ENCODE data around the gene OR51S1. TPM values are rescaled to one million over a fixed set of nuclear protein-coding genes. Genes with fewer than 3 reads are reported as not detected.
"Not testable (repeated sequence)": the region's sequence is repeated elsewhere in the genome, so short reads cannot be mapped to it uniquely, and the experiment has no call there.

Gene OR51S1
- total RNA-seq, 3 donors from 2014 or later = not detected

DNA sequence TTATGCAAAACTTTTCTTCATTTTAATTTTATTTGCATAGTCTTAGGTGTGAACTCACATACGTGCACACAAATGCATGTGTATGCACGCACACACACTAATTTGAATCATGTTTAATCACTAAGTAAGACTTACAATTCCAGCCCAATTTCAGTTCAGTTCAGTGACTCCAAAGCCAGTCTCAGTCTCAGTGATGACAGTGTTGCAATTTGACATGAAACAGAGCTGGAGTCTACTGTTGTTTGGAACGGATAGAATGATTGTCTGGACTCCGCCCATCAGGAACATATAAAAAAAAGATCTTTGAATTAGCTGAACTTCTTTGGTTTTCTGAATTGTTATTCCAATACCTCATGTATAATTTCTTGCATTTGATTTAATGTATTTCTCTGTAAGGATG, 14.9 kb upstream of the OR51S1 start:
- Histone ChIP-seq H3K36me3 (ENCODE audit: low read depth) (no peaks in the 10 kb centered on the region), H3K4me1 (ENCODE audit: low read depth) (no peaks in the 10 kb centered on the region), H3K9me3 (no peaks in the 10 kb centered on the region), H3K4me3 (no peak overlapping the region)
- ATAC-seq (no peak), DNase-seq (no peak)
- intact Hi-C loops (cut with DNase I, micrococcal nuclease) = no loop called here
- TF ChIP-seq, protein P1, sequence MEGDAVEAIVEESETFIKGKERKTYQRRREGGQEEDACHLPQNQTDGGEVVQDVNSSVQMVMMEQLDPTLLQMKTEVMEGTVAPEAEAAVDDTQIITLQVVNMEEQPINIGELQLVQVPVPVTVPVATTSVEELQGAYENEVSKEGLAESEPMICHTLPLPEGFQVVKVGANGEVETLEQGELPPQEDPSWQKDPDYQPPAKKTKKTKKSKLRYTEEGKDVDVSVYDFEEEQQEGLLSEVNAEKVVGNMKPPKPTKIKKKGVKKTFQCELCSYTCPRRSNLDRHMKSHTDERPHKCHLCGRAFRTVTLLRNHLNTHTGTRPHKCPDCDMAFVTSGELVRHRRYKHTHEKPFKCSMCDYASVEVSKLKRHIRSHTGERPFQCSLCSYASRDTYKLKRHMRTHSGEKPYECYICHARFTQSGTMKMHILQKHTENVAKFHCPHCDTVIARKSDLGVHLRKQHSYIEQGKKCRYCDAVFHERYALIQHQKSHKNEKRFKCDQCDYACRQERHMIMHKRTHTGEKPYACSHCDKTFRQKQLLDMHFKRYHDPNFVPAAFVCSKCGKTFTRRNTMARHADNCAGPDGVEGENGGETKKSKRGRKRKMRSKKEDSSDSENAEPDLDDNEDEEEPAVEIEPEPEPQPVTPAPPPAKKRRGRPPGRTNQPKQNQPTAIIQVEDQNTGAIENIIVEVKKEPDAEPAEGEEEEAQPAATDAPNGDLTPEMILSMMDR (IDR thresholded peaks at IDR 0.05) = no peak

DNA sequence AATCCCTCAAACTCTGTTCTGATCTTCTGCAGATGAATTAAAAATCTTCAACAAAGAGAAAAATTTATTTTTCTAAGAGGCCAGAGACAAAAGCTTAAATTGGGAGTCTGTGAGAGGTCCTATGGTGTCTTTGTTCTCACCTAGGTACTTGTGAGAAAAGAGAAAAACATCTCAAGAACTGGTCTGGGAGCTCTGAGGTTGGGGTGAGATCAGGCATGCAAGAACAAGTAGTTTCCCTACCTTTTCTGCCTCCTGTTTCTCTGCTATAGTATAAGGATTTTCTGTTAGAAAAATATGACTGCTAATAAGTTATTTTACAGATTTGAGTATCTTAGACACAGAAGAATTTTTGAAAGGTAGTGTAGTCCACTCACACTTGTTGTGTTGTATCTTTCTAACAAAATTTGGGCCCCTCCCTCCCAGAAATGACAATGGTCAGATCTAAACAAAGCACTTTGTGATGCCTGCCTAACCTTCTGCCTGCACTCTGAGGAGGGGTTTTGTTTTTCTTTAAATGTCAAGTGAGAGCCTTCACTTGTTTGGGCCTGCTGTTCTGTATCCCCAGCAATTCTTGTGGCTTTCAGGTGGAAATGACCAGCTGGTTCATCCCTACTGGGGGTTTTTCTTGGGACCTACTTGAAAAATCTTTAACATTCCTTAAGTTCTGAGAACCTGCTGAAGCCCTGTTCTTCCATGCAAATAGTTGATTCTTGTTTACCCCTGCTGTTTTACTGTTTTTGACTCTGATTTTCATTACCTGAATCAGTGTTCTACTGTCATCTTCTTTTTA, 13.6 kb upstream of the OR51S1 start:
- intact Hi-C loops (cut with DNase I, micrococcal nuclease) = no loop called here
- Histone ChIP-seq H3K36me3 (ENCODE audit: low read depth) (no peaks in the 10 kb centered on the region), H3K9me3 (no peaks in the 10 kb centered on the region), H3K4me1 (ENCODE audit: low read depth) (no peaks in the 10 kb centered on the region), H3K4me3 (no peak overlapping the region)
- ATAC-seq (no peak), DNase-seq (no peak)
- TF ChIP-seq, protein P1 (IDR thresholded peaks at IDR 0.05) = no peak

DNA sequence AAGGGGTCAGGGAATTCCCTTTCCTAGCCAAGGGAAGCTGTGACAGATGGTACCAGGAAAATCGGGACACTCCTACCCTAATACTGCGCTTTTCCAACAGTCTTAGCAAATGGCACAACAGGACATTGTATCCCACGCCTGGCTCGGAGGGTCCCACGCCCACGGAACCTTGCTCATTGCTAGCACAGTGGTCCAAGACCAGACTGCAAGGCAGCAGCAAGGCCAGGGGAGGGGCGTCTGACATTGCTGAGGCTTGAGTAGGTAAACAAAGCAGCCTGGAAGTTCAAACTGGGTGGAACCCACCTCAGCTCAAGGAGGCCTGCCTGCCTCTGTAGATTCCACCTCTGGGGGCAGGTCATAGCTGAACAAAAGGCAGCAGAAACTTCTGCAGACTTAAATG, 5.3 kb upstream of the OR51S1 start:
- H3K4me3 ChIP-seq; ATAC-seq; H3K9me3 ChIP-seq; H3K4me1 ChIP-seq (ENCODE audit: low read depth); H3K36me3 ChIP-seq (ENCODE audit: low read depth); DNase-seq; intact Hi-C loops (cut with DNase I, micrococcal nuclease): not testable (repeated sequence)

DNA sequence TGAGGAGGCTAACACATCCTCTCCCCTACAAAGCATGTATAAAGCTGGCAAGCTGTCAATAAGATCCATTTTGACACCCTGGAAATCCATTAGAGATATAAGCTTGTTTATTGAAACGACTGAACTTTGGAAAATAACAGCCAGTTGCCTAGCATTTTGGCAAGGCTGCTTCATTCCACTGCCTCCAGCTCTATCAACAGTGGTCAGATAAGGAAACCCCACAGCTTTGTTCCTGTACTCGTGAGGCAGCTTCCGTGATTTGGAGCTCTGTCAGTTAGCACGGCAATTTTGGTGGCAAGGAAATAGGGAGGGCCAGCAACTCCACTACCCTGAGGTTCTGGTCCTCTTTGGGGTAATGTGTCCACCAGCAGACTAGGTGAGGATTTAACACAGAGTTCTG, 2.0 kb upstream of the OR51S1 start:
- no peak for ATAC-seq
- no peaks in the 10 kb centered on the region for H3K9me3 ChIP-seq
- TF ChIP-seq, protein P1 (IDR thresholded peaks at IDR 0.05) = no peak

DNA sequence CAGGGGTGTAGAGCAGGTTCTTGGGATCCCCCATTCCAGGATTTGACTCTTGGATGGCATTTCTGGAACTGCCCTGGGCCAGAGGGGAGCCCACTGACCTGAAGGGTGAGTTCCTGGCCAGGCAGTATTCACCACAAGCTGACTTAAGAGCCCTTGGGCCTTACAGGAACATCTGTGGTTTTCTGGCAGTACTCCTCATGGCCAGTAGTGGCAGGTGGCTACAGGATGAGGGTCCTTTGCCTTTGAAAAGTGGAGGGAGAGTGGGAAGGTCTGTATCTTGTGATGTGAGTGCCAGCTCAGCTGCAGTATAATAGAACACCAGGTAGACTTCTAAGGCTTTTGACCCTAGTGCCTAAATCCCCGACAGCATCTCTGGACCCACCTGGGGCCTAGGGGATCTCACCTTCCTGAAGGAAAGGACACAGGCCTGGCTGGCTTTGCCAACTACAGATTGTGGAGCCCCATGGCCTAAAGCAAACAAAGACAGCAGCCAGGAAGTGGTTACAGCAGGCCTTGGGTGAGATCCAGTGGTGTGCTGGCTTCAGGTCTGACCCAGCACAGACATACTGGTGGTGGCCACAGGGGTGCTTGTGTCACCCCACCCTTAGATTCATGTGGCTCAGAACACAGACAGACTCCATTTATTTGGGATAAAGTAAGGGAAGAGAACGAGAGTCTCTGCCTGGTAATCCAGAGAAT, 9.0 kb downstream of the OR51S1 start:
- H3K36me3 ChIP-seq (ENCODE audit: low read depth) = no peaks in the 10 kb centered on the region
- H3K9me3 ChIP-seq = no peaks in the 10 kb centered on the region
- no peak for DNase-seq
- ATAC-seq = no peak
- H3K4me1 ChIP-seq (ENCODE audit: low read depth) = no peaks in the 10 kb centered on the region
- TF ChIP-seq, protein P1 (IDR thresholded peaks at IDR 0.05) = no peak
- intact Hi-C loops (cut with DNase I, micrococcal nuclease) = no loop called here
- no peak overlapping the region for H3K4me3 ChIP-seq

More for the DNA sequence above, 2.0 kb upstream of the OR51S1 start:
- intact Hi-C loops (cut with DNase I, micrococcal nuclease) = no loop called here
- H3K4me1 ChIP-seq (ENCODE audit: low read depth) = no peaks in the 10 kb centered on the region
- H3K36me3 ChIP-seq (ENCODE audit: low read depth) = no peaks in the 10 kb centered on the region
- H3K4me3 ChIP-seq = no peak overlapping the region
- no peak for DNase-seq

DNA sequence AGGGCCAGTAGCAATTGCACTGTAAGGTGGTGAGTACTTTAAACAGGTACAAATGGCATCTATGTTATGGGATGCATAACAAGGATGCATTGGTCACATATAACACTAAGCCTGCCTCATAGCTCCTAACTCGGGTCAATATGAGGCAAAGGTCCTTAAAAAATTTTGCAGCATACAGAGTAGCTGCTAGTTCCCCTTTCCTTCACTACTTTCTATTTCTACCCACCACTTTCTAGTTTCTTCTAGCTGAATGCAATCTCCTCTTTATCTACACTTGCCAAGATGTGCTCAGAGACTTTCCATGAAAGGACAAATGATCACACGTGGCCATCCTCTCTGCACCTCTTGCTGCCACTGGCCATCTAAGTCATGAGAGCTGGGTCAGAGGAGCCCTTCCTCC, 18.1 kb downstream of the OR51S1 start:
- intact Hi-C loops (cut with DNase I, micrococcal nuclease) = no loop called here
- ATAC-seq = no peak

More for the DNA sequence above, 18.1 kb downstream of the OR51S1 start:
- H3K4me1 ChIP-seq (ENCODE audit: low read depth) = no peaks in the 10 kb centered on the region
- H3K4me3 ChIP-seq = no peak overlapping the region
- no peaks in the 10 kb centered on the region for H3K36me3 ChIP-seq (ENCODE audit: low read depth)
- no peak for DNase-seq
- no peaks in the 10 kb centered on the region for H3K9me3 ChIP-seq
- TF ChIP-seq, protein P1 (IDR thresholded peaks at IDR 0.05) = no peak
